SK-N-SH (cell line): Measurements from ENCODE around the gene ZNF746. TPM values are rescaled to one million over a fixed set of nuclear protein-coding genes. Genes with fewer than 3 reads are reported as not detected.

ENCODE experiments used
- CTCF ChIA-PET: fragments of 300-600, 350-600 bp; formaldehyde crosslinking; extraction: SDS; loops from one replicate; lab custom pipeline; 2021; lab: Yijun Ruan, JAX
- POLR2A ChIA-PET: fragments of 350-600 bp; sonication (Branson Sonifier 250); formaldehyde crosslinking; extraction: SDS; loops from one replicate; lab custom pipeline; 2020; ENCODE audit warnings: antibody characterized with exemption, inconsistent platforms; lab: Yijun Ruan, JAX
- DNase-seq: peaks from one replicate; pipeline ENCODE4 v3.0.0; 2012
- H2AFZ ChIP-seq: fragments of 200-600 bp; sonication (generic); 2 replicates; pipeline ENCODE4 v1.8.1; 2016; ENCODE audit warnings: antibody characterized with exemption, mild to moderate bottlenecking, low read depth
- H3F3A ChIP-seq: fragments of 200-600 bp; sonication (generic); replicated peaks from 2 replicates; pipeline ENCODE3; 2016; ENCODE audit warnings: antibody characterized with exemption, mild to moderate bottlenecking; ENCODE audit not compliant: insufficient read depth
- H3K27ac ChIP-seq, 2 experiments: fragments of 200-500 bp in 1 of 2; fragments of 200-600 bp in 1 of 2; sonication (Bioruptor generic) in 1 of 2; sonication (generic), shearing (Covaris generic) in 1 of 2; 2 replicates each; pipeline versions ENCODE4 v1.5.1 to v1.6.1; 2014 to 2016; ENCODE audit warnings: low read depth in 2 of 2, inconsistent platforms in 1 of 2, low read length in 1 of 2, mild to moderate bottlenecking in 1 of 2, mixed read lengths in 1 of 2
- H3K27me3 ChIP-seq: fragments of 200-600 bp; sonication (generic), shearing (Covaris generic); 2 replicates; pipeline ENCODE4 v1.6.1; 2016; ENCODE audit warnings: mixed run types; ENCODE audit not compliant: insufficient read depth
- H3K36me3 ChIP-seq, 2 experiments: fragments of 200-500 bp in 1 of 2; fragments of 200-600 bp in 1 of 2; sonication (Bioruptor generic) in 1 of 2; sonication (generic) in 1 of 2; replicated peaks in 1 of 2; 2 replicates each; pipeline versions ENCODE3 to v1.5.1; 2014 to 2016; ENCODE audit warnings: low read length in 1 of 2, mild to moderate bottlenecking in 1 of 2; ENCODE audit not compliant: insufficient read depth in 2 of 2, control insufficient read depth in 1 of 2
- H3K4me1 ChIP-seq, 2 experiments: fragments of 200-500 bp in 1 of 2; fragments of 200-600 bp in 1 of 2; sonication (Bioruptor generic) in 1 of 2; sonication (generic), shearing (Covaris generic) in 1 of 2; 2 replicates each; pipeline versions ENCODE4 v1.5.1 to v1.6.1; 2014 to 2016; ENCODE audit warnings: low read depth in 1 of 2, low read length in 1 of 2, mixed run types in 1 of 2; ENCODE audit not compliant: insufficient read depth in 2 of 2, control insufficient read depth in 1 of 2
- H3K4me2 ChIP-seq: fragments of 200-600 bp; sonication (generic), shearing (Covaris generic); 2 replicates; pipeline ENCODE4 v1.6.1; 2017; ENCODE audit warnings: mixed run types
- H3K4me3 ChIP-seq, 2 experiments: fragments of 200-500 bp in 1 of 2; fragments of 200-600 bp in 1 of 2; sonication (Bioruptor generic) in 1 of 2; sonication (generic), shearing (Covaris generic) in 1 of 2; 2 replicates each; pipeline versions ENCODE4 v1.5.1 to v1.8.1; 2014 to 2016; ENCODE audit warnings: low read depth in 2 of 2, inconsistent platforms in 1 of 2, low read length in 1 of 2, mild to moderate bottlenecking in 1 of 2, mixed read lengths in 1 of 2, moderate library complexity in 1 of 2
- H3K79me2 ChIP-seq: fragments of 200-600 bp; sonication (generic); 2 replicates; pipeline ENCODE4 v1.8.1; 2017; ENCODE audit warnings: mild to moderate bottlenecking; ENCODE audit not compliant: insufficient read depth
- H3K9ac ChIP-seq: fragments of 200-600 bp; sonication (generic); 2 replicates; pipeline ENCODE4 v1.6.1; 2017; ENCODE audit warnings: mixed run types
- H3K9me2 ChIP-seq: fragments of 200-600 bp; sonication (generic); 2 replicates; pipeline ENCODE4 v1.6.1; 2017; ENCODE audit warnings: mixed run types
- H3K9me3 ChIP-seq: fragments of 200-600 bp; sonication (generic); 2 replicates; pipeline ENCODE4 v1.6.1; 2017; ENCODE audit warnings: mixed run types, mild to moderate bottlenecking, moderate library complexity
- H4K20me1 ChIP-seq: fragments of 200-600 bp; sonication (generic); 2 replicates; pipeline ENCODE4 v1.6.1; 2017; ENCODE audit warnings: mild to moderate bottlenecking, mixed run types; ENCODE audit not compliant: insufficient read depth
- CTCF ChIP-seq: fragments of 200-600 bp; sonication (generic); IDR thresholded peaks from 2 replicates; pipeline ENCODE4 v1.6.1; 2017; ENCODE audit warnings: antibody characterized with exemption, mild to moderate bottlenecking, moderate library complexity
- FOXJ3 ChIP-seq: sonication (generic); formaldehyde crosslinking; IDR thresholded peaks from 2 replicates; pipeline ENCODE4 v1.5.1; 2020; ENCODE audit warnings: mild to moderate bottlenecking, missing genetic modification reagents
- GABPA ChIP-seq: IDR thresholded peaks from 2 replicates; pipeline ENCODE4 v1.4.0; 2012; ENCODE audit warnings: low read depth, mild to moderate bottlenecking
- GATA2 ChIP-seq: sonication (generic); formaldehyde crosslinking; IDR thresholded peaks from 2 replicates; pipeline ENCODE4 v1.5.0; 2020; ENCODE audit warnings: mild to moderate bottlenecking, missing genetic modification reagents
- MXI1 ChIP-seq: IDR thresholded peaks from 2 replicates; pipeline ENCODE4 v1.6.1; 2012; ENCODE audit warnings: mild to moderate bottlenecking, low read depth, low read length, improper control_type of control experiment
- NRF1 ChIP-seq: IDR thresholded peaks from 2 replicates; pipeline ENCODE4 v1.6.1; 2012; ENCODE audit warnings: low read depth, mild to moderate bottlenecking, low read length
- PBX3 ChIP-seq: IDR thresholded peaks from 2 replicates; pipeline ENCODE4; 2012
- RAD21 ChIP-seq: IDR thresholded peaks from 2 replicates; pipeline ENCODE4 v1.6.1; 2012; ENCODE audit warnings: mild to moderate bottlenecking, low read length
- RCOR1 ChIP-seq: fragments of 150-350 bp; IDR thresholded peaks from 2 replicates; pipeline ENCODE4 v1.6.1; 2017; ENCODE audit warnings: antibody characterized with exemption, low read length
- RFX5 ChIP-seq: IDR thresholded peaks from 2 replicates; pipeline ENCODE4 v1.6.1; 2012; ENCODE audit warnings: mild to moderate bottlenecking, improper control_type of control experiment, low read length
- RXRA ChIP-seq: IDR thresholded peaks from 2 replicates; pipeline ENCODE4 v1.4.0; 2012; ENCODE audit warnings: low read depth, mild to moderate bottlenecking, borderline replicate concordance
- SIN3A ChIP-seq: IDR thresholded peaks from 2 replicates; pipeline ENCODE4 v1.6.1; 2012; ENCODE audit warnings: low read depth, mild to moderate bottlenecking, low read length, moderate library complexity, borderline replicate concordance
- SMC3 ChIP-seq: IDR thresholded peaks from 2 replicates; pipeline ENCODE4 v1.6.1; 2012; ENCODE audit warnings: low read depth, low read length, improper control_type of control experiment
- TAF1 ChIP-seq: IDR thresholded peaks from 2 replicates; pipeline ENCODE4 v1.6.1; 2012; ENCODE audit warnings: low read depth, mild to moderate bottlenecking, low read length, moderate library complexity, borderline replicate concordance
- USF2 ChIP-seq: fragments of 150-350 bp; IDR thresholded peaks from 2 replicates; pipeline ENCODE4 v1.6.1; 2017; ENCODE audit warnings: antibody characterized with exemption, low read length, low read depth, borderline replicate concordance
- ZBTB33 ChIP-seq: IDR thresholded peaks from 2 replicates; pipeline ENCODE4 v1.4.0; 2012; ENCODE audit warnings: low read depth, borderline replicate concordance
- WGBS: methylation state at CpG from one replicate; pipeline ENCODE4 v1.1.6; 2017; ENCODE audit warnings: low lambda C conversion rate; 5-methylcytosine and 5-hydroxymethylcytosine counted together
- polyA plus RNA-seq, 3 experiments: library from polyadenylated mRNA; depleted of rRNA; stranded (reverse); fragments of >200 nt; gene quantifications; 2 replicates each; pipeline ENCODE4 v1.2.3, GENCODE V29; 2012

ZNF746 gene
- polyA plus RNA-seq, 1 of the 3 experiments (the other 2 are of a cell fraction): 11.1 TPM

GRCh38 chr7:149473251-149473650, 24.4 kb downstream of the ZNF746 start:
- WGBS: 93% methylated on average over 6 of the region's 6 CpGs
- POLR2A ChIA-PET: no interaction called here
- CTCF ChIA-PET: no interaction called here

GRCh38 chr7:149471289-149471953, 26.2 kb downstream of the ZNF746 start:
- CTCF ChIA-PET: no interaction called here
- Histone ChIP-seq H3K9me2 (no peaks in the 10 kb centered on the region), H3K4me1 (no peaks in the 10 kb centered on the region), H3K79me2 (no peaks in the 10 kb centered on the region), H3K36me3 (peaks cover 42 to 49% of the 10 kb centered on the region in 2 experiments), H3F3A (no peaks in the 10 kb centered on the region), H3K4me2 (no peak overlapping the region), H3K9ac (no peak overlapping the region), H3K9me3 (0 out of 2 replicates have a peak, but pooled peaks cover 5% of the 10 kb centered on the region), H3K27me3 (no peaks in the 10 kb centered on the region), H3K4me3 (no peak overlapping the region), H4K20me1 (no peaks in the 10 kb centered on the region), H2AFZ (no peak overlapping the region), H3K27ac (no peak overlapping the region)
- POLR2A ChIA-PET: no interaction called here
- no peak for DNase-seq
- TF ChIP-seq RFX5 (no peak), MXI1 (no peak), NRF1 (no peak), CTCF (no peak)
- WGBS: 92% methylated on average over 6 of the region's 6 CpGs

More at GRCh38 chr7:149473251-149473650, 24.4 kb downstream of the ZNF746 start:
- Histone ChIP-seq H3K4me2 (no peak overlapping the region), H4K20me1 (0 out of 2 replicates have a peak, but pooled peaks cover 3% of the 10 kb centered on the region), H3K79me2 (no peaks in the 10 kb centered on the region; the same call in 1 of the 2 replicates), H3F3A (no peaks in the 10 kb centered on the region), H3K4me3 (no peak overlapping the region), H3K4me1 (no peaks in the 10 kb centered on the region), H2AFZ (no peak overlapping the region), H3K27ac (no peak overlapping the region), H3K36me3 (peaks cover 56 to 60% of the 10 kb centered on the region in 2 experiments), H3K9me2 (no peaks in the 10 kb centered on the region), H3K9me3 (no peaks in the 10 kb centered on the region), H3K27me3 (no peaks in the 10 kb centered on the region), H3K9ac (no peak overlapping the region)
- no peak for DNase-seq
- TF ChIP-seq GABPA (no peak), PBX3 (no peak), GATA2 (CRISPR knock-in tag) (no peak)

GRCh38 chr7:149469806-149470205, 27.8 kb downstream of the ZNF746 start:
- Histone ChIP-seq H3K79me2 (no peaks in the 10 kb centered on the region), H4K20me1 (no peaks in the 10 kb centered on the region), H3F3A (no peaks in the 10 kb centered on the region), H3K9me3 (0 out of 2 replicates have a peak, but pooled peaks cover 5% of the 10 kb centered on the region), H3K4me2 (no peak overlapping the region), H3K27me3 (no peaks in the 10 kb centered on the region), H3K4me3 (no peak overlapping the region), H3K4me1 (no peaks in the 10 kb centered on the region), H3K36me3 (peaks cover 28 to 33% of the 10 kb centered on the region in 2 experiments), H3K27ac (no peak overlapping the region), H2AFZ (no peak overlapping the region), H3K9me2 (no peaks in the 10 kb centered on the region), H3K9ac (no peak overlapping the region)
- no peak for DNase-seq
- WGBS: 90% methylated on average over 8 of the region's 8 CpGs
- TF ChIP-seq SIN3A: no peak
- no peak for TF ChIP-seq RCOR1
- no peak for TF ChIP-seq FOXJ3 (CRISPR knock-in tag)
- no peak for TF ChIP-seq RXRA
- TF ChIP-seq GATA2 (CRISPR knock-in tag): no peak
- no peak for TF ChIP-seq TAF1
- no peak for TF ChIP-seq ZBTB33
- no peak for TF ChIP-seq SMC3
- no peak for TF ChIP-seq USF2
- no peak for TF ChIP-seq RAD21
- ChIA-PET POLR2A (no interaction called here), CTCF (no interaction called here)
